Hypothalamus (tissue), 51 donors: ENCODE results near the gene HSPA4.
A peak's percentile ranks its signal among the peaks of the same experiment; 100 is the strongest.
"Not testable (repeated sequence)": the region's sequence is repeated elsewhere in the genome, so short reads cannot be mapped to it uniquely, and the experiment has no call there.

Experiments
- DNase-seq, 51 donors: peaks; one replicate each; lab custom pipeline; 2025; lab: John Stamatoyannopoulos, UW

The HSPA4 gene

GRCh38 chr5:133049726-133050048, 2.1 kb upstream of the HSPA4 start:
- DNase-seq, result no peak

- DNase-seq, result no peak
Observed at GRCh38 chr5:133050521-133050920, 1.3 kb upstream of the HSPA4 start.

- DNase-seq, result peak in 5 of 51 donors; percentile 40 to 57 (median 41)
Observed at GRCh38 chr5:133051061-133051541, 712 bp upstream of the HSPA4 start.

GRCh38 chr5:133052317-133053175, 733 bp downstream of the HSPA4 start:
- peak in 35 of 51 donors; percentile 5 to 62 (median 40) for DNase-seq

GRCh38 chr5:133053448-133053847, 1.6 kb downstream of the HSPA4 start:
- DNase-seq, result no peak

- no peak for DNase-seq
Observed at GRCh38 chr5:133054697-133055471, 3.1 kb downstream of the HSPA4 start.

- no peak for DNase-seq
Observed at GRCh38 chr5:133056891-133057290, 5.1 kb downstream of the HSPA4 start.

- no peak for DNase-seq
Observed at GRCh38 chr5:133059621-133060020, 7.8 kb downstream of the HSPA4 start.

GRCh38 chr5:133062276-133062675, 10.5 kb downstream of the HSPA4 start:
- DNase-seq, result no peak

GRCh38 chr5:133063965-133064364, 12.2 kb downstream of the HSPA4 start:
- DNase-seq, result no peak

GRCh38 chr5:133065471-133065870, 13.7 kb downstream of the HSPA4 start:
- DNase-seq, result no peak

GRCh38 chr5:133066045-133066444, 14.2 kb downstream of the HSPA4 start:
- no peak for DNase-seq

- no peak for DNase-seq
Observed at GRCh38 chr5:133072021-133072420, 20.2 kb downstream of the HSPA4 start.

GRCh38 chr5:133075572-133076536, 24.0 kb downstream of the HSPA4 start:
- DNase-seq, result no peak

- DNase-seq, result no peak
Observed at GRCh38 chr5:133079048-133079447, 27.2 kb downstream of the HSPA4 start.

GRCh38 chr5:133081036-133081435, 29.2 kb downstream of the HSPA4 start:
- DNase-seq, result no peak

- no peak for DNase-seq
Observed at GRCh38 chr5:133081703-133082102, 29.9 kb downstream of the HSPA4 start.

- no peak for DNase-seq
Observed at GRCh38 chr5:133082128-133082527, 30.3 kb downstream of the HSPA4 start.

- DNase-seq, result no peak
Observed at GRCh38 chr5:133083901-133084300, 32.1 kb downstream of the HSPA4 start.

GRCh38 chr5:133085171-133085570, 33.4 kb downstream of the HSPA4 start:
- not testable (repeated sequence) for DNase-seq
